Activated CD8-positive, alpha-beta memory T cell treated with anti-CD3 and anti-CD28 coated beads, Interleukin-2, amount 50 U/mL, for 1 hour (primary cell): Measurements from ENCODE around the gene CFAP46.
"Not testable (repeated sequence)": the region's sequence is repeated elsewhere in the genome, so short reads cannot be mapped to it uniquely, and the experiment has no call there.

Source experiments
- DNase-seq: peaks from one replicate; pipeline ENCODE4 v3.0.0-alpha.2; 2020; ENCODE audit errors: extremely low read depth

Gene CFAP46

GRCh38 chr10:132979491-132980425 is 37.4 kb upstream of the CFAP46 start:
- DNase-seq: no peak

GRCh38 chr10:132978542-132978941 is 36.2 kb upstream of the CFAP46 start:
- no peak for DNase-seq

GRCh38 chr10:132977807-132978206 is 35.4 kb upstream of the CFAP46 start:
- DNase-seq: no peak

GRCh38 chr10:132977076-132977475 is 34.7 kb upstream of the CFAP46 start:
- no peak for DNase-seq

- DNase-seq: no peak
These were observed 33.7 kb upstream of the CFAP46 start for GRCh38 chr10:132975831-132976682.

GRCh38 chr10:132974886-132975830 is 32.8 kb upstream of the CFAP46 start:
- DNase-seq: no peak

- no peak for DNase-seq
These were observed 32.0 kb upstream of the CFAP46 start for GRCh38 chr10:132974249-132974796.

GRCh38 chr10:132973903-132974241 is 31.5 kb upstream of the CFAP46 start:
- DNase-seq: no peak

- no peak for DNase-seq
These were observed 30.9 kb upstream of the CFAP46 start for GRCh38 chr10:132972986-132973902.

- no peak for DNase-seq
These were observed 30.0 kb upstream of the CFAP46 start for GRCh38 chr10:132972149-132972985.

- DNase-seq: no peak
These were observed 29.2 kb upstream of the CFAP46 start for GRCh38 chr10:132971448-132972148.

- DNase-seq: no peak
These were observed 28.5 kb upstream of the CFAP46 start for GRCh38 chr10:132970641-132971438.

- DNase-seq: no peak
These were observed 25.2 kb upstream of the CFAP46 start for GRCh38 chr10:132967540-132967939.

- no peak for DNase-seq
These were observed 23.2 kb upstream of the CFAP46 start for GRCh38 chr10:132965411-132966057.

GRCh38 chr10:132964707-132965410 is 22.5 kb upstream of the CFAP46 start:
- not testable (repeated sequence) for DNase-seq

GRCh38 chr10:132964231-132964630 is 21.9 kb upstream of the CFAP46 start:
- DNase-seq: no peak
